GM12865 (cell line): ENCODE data around the gene GALP.

Source experiments
- DNase-seq: peaks from one replicate; pipeline ENCODE4 v3.0.0; 2010; ENCODE audit warnings: low read depth
- H3K4me3 ChIP-seq: 2 replicates; pipeline ENCODE4 v1.5.1; 2011; ENCODE audit warnings: mild to moderate bottlenecking, low read depth, low read length, control low read depth
- CTCF ChIP-seq: IDR thresholded peaks from 2 replicates; pipeline ENCODE4 v1.5.1; 2011; ENCODE audit warnings: low read length, control low read depth, low read depth, inconsistent platforms; ENCODE audit not compliant: insufficient read depth; ENCODE audit errors: missing control alignments

The GALP gene

GRCh38 chr19:56136362-56136761 lies 39.4 kb upstream of the GALP start:
- TF ChIP-seq CTCF, result no peak
- no peak for DNase-seq
- H3K4me3 ChIP-seq, result no peak overlapping the region

DNA sequence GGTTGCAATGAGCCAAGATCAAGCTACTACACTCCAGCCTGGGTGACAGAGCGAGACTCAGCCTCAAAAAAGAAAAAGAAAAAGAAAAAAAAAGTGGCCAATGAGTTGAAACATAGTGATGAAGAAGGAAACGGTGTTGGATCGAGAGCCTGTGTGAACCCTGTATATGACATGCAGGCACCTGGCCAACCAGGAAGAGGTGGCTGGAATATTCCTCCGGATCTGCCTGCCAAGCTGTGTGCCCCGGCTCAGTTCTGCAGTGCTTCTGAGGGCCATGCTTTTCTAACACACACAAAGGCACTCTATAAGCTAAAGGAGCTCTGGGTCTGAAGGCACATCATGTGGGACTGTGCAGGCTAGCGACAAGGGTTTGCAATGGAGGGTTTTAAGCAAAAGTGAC lies 38.4 kb upstream of the GALP start:
- TF ChIP-seq CTCF, result no peak
- no peak overlapping the region for H3K4me3 ChIP-seq
- DNase-seq, result no peak

DNA sequence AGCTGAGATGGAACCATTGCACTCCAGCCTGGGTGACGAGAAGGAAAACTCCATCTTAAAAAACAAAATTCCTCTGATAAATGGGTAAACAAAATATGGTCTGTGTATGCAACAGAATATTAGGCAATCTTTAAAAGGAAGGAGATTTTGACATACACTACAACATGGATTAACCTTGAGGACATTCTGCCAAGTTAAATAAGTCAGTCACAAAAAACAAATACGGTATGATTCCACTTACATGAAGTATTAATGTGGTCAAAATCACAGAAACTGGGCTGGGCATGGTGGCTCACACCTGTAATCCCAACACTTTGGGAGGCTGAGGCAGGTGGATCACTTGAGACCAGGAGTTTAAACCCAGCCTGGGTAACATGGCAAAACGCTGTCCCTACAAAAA lies 37.7 kb upstream of the GALP start:
- no peak for TF ChIP-seq CTCF
- no peak for DNase-seq
- H3K4me3 ChIP-seq, result no peak overlapping the region

GRCh38 chr19:56139847-56140582 lies 35.8 kb upstream of the GALP start:
- no peak for DNase-seq
- peak overlapping the region; percentile 72 for H3K4me3 ChIP-seq
- no peak for TF ChIP-seq CTCF

DNA sequence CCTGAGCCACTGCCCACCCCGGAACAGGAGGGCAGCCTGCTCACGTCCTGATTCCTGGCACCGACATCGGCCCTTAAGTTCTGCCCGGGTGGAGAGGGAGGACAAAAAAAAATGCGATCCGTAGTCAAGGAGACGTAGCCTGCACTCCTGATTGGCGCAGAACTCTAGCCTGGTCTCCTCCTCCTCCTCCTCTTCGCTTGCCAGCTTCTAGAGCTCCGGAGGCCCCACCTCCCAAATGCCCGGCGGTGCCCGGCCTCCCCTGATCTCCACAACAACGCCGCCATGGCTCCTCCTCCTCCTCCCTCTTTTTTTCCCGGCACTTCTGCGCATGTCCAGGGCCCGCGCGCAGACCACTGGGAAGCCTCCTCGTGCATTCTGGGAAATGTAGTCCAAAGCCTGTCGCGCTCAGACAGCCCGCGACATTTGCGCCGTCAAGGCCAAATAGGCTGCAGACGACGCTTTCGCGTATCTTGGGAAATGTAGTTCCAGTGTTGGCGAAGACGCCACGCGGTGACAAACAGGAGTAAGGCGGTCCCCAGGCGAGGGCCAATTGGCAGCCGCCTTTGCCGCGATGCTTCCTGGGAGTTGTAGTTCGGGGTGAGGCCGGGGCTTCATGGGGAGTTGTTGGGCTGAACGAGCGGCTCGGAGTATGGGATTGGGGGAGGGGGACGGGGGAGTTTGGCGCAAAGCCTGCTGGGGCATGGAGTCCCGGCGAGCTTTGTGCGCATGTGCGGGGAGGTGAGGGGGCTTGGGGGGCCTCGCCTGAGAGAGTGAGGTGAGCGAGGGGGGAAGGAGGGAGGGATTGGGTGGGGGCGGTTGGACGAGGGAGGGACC lies 35.0 kb upstream of the GALP start, which contains the start of gene ZNF444:
TSS of gene ZNF444 (plus strand) at position 705 of the 834 bp plus-strand sequence. CDS start 5,625 bp downstream, outside the sequence.
- peak; percentile 99 for DNase-seq
- TF ChIP-seq CTCF, result no peak
- peak within 1 kb of the TSS; percentile 72 for H3K4me3 ChIP-seq

DNA sequence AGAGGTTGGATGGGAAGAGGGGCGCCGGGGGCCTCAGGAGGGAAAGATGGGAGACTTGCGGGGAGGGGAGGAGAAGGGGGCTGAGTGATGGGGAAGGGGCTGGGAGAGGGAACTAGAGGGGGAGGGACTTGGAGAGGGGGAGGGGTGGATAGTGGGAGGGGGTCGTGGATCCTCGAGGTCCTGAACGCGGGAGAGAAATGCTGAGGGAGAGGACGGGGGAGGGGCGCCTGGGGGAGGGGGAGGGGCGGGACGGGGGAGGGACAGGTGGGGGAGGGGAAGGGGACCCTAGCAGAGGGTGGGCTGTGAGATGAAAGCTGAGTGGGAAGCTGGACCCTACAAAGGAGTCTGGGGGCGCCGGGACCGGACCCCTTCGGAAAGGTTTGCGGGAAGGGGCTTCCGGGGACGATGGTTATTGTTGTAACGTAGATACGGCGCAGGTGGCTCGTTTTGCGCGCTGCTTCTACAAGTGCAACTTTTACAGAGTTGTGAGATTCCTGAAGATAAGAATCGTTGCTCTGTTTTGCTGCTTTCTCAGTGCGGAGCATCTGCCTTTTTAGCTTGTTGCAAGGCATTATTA lies 34.3 kb upstream of the GALP start:
- H3K4me3 ChIP-seq, result peak overlapping the region; percentile 72
- DNase-seq, result peak; percentile 44
- TF ChIP-seq CTCF, result no peak
